Ureter (tissue), 1 donor: ENCODE data around the gene ZNF778. TPM values are rescaled to one million over a fixed set of nuclear protein-coding genes. Genes with fewer than 3 reads are reported as not detected.

Experiments
- DNase-seq: peaks from one replicate; pipeline ENCODE4 v3.0.0-alpha.2; 2020; ENCODE audit warnings: low spot score
- total RNA-seq: library from RNA; stranded (reverse); gene quantifications from one replicate; pipeline ENCODE4 v1.2.4, GENCODE V29; 2023
- donor health status: DM: yes; HTN: yes; CAD: no.

ZNF778 gene
- total RNA-seq, 1 donor from 2014 or later = 10.0 TPM

DNA sequence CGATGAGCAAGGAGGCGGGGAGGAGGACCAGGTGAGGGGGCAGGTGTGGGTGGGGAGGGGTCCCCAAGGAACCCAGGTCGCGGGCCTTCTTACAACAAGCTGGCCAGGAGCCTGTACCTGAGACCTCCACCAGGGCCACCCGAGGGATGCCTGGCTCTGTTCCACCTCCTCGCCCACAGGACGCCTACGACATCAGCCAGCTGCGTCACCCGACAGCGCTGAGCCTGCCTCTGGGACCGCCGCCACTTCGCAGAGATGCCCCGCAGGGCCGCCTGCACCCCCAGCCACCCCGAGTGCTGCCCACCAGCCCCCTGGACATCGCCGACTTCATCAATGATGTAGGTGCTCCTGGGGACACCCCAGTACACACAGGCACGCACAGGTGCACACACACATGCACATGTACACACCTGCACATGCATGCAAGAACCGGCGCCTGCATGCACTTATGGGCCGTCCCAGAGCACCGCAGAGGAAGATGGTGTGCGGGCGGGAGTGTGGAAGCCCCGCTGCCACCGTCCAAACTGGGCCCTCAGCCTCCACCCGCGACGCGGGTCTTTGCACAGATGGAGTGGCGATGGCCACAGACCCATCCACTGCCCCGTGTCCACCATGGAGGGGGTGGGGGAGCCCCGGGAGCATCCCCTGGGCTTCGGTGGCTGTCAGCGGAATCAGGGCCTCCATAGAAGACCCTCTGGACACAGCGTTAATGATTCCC lies 23.8 kb upstream of the ZNF778 start:
- DNase-seq = peak; percentile 44

DNA sequence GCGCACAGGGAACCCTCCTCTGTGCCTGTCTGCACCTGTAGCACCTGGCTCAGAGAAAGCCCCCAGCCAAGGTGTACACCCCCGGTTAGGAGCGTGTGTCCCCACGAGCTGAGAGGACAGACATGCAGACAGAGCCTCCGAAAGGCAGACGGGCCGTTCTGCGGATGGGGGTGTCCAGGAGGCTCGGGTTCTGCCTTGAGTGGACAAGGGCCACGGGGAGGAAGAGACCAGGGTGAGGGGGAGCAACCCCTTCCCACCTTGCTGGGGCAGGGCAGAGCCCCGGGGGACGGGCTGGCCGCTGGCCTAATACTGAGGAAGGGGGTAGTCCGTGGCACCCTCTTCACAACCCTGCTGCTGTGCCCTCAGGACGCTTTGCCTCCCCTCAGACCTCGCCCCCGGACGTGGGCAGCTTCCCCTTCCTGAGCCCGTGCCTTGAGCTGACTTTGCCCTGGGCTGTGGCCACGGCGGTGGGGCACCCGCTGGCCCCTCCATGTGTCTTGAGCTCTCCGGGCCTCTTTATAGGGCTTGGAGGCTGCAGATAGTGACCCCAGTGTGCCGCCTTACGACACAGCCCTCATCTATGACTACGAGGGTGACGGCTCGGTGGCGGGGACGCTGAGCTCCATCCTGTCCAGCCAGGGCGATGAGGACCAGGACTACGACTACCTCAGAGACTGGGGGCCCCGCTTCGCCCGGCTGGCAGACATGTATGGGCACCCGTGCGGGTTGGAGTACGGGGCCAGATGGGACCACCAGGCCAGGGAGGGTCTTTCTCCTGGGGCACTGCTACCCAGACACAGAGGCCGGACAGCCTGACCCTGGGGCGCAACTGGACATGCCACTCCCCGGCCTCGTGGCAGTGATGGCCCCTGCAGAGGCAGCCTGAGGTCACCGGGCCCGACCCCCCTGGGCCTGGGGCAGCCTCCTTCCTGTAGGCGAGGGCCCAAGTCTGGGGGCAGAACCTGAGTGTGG lies 22.9 kb upstream of the ZNF778 start:
- DNase-seq = no peak

GRCh38 chr16:89195521-89196171 lies 21.9 kb upstream of the ZNF778 start:
- no peak for DNase-seq

GRCh38 chr16:89197033-89197632 lies 20.4 kb upstream of the ZNF778 start:
- DNase-seq = no peak

DNA sequence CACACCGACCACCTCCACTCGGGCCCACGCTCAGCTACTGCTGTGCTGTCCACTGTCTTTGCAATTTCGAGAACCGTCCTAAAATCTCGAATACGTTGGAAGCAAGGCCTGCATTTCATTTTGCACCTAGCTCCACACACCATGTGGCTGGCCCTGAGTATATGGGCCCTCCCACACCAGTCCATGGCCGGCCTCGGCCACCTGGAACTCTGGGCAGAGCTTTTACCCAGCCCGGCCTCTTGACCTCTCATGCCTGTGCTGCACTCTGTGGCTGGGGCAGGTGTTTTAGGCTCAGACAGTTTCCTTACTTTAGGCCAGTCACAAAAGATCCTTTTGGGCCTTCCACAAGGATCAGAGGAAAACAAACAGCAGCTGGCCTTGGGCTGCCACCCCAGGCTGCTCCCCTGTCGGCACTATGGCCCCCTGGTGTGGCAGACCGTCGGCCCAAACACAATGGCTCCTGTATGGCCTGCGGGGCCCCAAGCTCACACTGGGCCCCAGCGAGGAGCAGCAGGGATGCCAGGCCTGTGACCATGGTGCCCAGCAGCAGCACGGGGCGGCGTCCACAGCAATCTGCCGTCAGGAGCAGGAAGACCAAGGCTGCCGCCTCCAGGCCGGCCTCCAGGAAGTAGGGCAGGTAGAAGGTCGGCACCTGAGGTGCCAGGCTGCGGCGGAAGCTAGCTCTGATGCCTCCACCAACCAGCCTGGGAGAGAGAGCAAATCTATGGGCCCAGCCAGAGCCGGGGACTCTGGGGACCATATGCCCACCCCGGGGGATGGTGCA lies 19.7 kb upstream of the ZNF778 start:
- DNase-seq = no peak

DNA sequence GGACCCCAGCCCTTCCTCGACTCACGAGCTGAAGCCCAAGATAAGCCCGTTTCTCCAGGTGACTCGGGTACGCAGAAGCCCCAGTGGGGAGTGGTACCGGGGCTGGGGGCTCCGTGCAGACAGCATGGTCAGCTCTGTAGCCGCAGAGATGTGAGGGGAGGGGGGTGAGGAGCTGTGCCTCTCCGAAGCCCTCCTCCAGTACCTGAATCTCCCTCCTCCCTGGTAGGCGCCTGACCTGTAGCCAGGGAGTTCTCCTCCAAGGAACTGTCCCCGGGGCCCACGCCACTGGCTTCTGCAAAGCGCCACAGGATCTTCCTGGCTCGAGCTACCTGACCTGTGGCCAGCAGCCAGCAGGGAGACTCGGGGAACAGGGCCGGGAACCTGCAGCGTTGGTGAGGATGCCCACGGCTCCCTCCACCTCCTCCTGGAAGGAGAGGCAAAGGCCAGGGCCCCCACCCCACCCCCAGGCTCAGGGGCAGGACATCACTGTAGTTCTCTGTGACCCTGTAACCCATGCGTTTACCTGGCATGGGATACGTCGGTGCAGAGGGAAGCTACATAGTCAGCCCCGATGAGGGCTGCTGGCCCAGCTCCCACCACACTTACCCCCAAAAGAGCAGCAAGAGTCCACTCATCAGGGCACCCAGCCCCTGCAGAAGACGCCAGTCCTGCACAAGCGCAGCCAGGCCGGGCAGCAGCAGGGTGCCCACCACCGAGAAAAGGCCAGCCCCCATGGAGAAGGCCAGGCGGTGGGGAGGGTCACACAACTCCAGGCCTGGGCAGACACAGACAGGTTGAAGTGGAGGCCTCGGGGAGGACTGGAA lies 18.9 kb upstream of the ZNF778 start:
- no peak for DNase-seq

DNA sequence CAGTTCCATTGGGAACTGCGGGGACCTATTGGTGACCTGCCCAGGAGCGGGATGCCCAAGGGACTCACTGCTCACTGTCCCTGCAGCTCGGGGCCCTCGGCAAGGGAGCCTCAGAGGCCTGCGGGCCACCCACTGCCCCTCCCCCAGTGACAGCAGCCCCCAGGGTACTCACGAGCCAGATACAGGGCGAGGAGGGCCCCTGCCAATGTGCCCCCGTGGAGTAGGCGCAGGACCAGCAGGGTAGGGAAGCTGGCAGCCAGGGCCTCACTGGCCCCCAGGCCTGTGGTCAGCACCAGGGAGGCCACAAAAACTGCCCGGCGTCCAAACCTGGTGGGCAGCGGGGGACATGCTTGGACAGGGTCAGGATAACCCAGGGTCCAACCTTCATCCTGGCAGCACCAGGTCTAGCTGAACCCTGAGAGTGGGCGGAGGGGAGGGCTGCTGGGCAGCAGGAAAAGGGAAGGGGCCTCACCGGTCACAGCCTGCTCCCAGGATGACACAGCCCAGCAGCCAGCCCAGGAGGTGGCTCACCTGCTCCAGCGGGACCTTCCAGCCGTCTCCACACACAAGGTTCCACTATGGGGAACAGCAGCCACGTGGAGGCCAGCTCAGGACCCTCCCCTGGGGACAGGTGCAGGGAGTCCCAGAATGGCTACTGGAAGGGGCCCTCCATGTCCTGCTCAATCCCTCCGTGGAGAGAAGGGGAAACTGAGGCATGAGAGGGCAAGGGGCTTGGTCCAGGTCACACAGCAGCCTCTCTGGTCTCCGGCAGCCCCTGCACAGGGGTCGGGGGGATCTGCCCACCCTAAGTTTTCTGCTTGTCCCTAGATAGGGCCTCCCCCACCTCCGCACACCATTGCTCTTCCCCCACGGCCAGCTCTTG lies 18.0 kb upstream of the ZNF778 start:
- DNase-seq = no peak

DNA sequence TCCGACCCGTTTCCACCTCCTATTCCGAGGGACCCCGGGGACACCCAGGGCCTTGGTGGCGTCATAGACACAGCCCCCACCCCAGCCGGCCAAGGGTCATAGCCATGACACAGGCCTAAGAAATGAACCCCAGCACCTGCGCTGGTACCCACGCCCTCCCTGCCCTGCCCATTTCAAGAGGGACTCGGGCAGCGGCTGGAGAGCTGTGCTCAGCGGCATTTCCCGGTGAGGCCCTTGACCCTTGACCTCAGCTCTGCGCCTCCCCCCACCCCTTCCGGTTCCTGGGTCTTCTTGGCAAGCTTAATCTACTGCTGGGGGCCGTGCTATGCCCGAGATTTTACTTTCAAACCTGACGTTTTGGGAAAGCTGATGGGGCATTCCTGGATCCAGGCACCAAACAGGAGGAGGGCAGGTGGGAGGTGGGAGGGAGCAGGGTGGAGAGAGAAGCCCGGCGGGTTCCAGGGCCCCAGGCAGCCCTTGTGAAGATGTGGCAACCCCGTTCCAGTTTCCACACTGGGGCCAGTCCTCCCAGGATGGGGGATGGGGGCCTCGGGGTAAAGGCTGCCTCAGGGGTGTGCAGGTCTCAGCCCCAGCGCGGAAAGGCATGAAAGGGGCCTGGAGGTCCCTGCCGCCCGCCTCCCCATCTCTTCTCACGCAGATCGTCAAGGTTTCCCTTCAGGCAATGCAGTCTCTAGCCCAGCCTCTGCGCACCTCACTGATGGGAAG lies 17.2 kb upstream of the ZNF778 start, which contains the start of gene SLC22A31:
SLC22A31 (minus strand) TSS at position 414 of the 726 bp plus-strand sequence; CDS start at position 378, 36 bp downstream.
- DNase-seq = no peak

DNA sequence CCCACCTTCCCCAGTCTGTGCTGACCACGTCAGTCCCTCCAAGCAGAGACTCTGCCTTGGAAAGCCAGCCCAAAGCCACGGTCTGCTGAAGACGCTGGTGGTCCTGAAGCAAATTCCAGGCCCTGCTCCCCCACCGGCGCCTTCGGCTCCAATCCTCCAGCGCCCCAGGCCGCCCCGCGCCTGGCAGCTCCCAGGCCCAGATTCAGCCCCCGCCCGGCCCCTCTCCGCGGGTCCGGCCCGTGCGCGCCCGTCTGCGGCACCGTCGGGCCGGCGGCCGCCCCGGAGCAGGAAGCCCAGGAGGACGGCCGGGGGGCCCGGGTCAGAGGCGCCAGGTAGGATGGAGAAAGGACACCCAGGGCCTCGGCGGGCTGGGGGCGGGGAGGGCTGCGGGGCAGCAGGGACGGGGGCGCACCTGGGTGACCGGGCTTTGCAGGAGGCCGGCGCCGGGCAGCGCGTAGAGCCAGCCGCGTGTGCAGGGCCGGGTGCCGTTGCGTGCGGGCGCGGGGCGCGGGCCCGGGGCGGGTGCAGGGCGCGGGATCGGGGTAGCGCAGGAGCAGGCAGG lies 16.6 kb upstream of the ZNF778 start:
- DNase-seq = no peak

DNA sequence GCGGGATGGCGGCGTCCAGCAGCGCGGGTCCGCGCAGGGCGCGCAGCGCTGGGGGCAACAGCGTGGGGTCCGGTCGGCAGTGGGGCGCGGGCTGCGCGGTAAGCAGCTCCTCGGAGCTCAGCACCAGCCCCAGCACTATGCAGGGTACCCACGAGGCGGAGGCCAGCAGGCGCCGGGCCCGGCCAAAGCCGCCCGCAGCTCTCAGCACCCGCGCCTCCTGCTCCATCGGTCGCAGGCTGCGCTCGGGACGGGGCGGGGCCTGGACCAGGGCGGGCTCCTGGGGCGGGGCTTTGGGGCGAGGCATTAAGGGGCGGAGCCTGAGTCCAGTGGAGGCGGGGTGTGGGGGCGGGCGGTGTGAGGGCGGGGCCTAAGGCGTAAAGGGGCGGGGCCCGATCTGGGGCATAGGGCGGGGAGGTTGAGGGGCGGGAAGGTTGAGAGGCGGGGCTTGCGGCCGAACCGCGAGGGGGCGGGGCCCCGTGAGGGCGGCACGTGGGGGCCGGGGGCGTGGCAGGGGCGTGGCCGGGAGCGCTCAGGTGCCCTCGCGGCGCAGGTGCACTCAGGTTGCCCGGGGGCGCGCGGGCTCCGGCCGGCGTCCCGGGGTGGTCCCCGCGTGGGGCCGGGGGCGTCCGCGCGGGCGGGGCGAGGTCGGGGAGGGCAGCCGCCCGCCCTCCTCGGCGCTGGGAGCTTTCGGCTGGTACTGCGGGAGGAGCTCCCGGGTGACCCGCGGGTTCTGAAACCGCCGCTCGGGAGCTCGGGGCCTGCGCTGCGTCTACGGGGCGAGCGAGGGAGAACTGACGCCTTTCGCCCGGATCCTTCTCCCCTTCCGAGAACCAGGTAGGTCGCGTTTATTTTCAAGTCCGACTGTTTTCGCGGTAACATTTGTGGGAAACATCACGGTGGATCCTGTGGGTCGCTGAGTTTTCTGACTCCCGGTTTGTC lies 15.8 kb upstream of the ZNF778 start:
- peak; percentile 84 for DNase-seq

GRCh38 chr16:89202422-89203215 lies 14.9 kb upstream of the ZNF778 start:
- no peak for DNase-seq

DNA sequence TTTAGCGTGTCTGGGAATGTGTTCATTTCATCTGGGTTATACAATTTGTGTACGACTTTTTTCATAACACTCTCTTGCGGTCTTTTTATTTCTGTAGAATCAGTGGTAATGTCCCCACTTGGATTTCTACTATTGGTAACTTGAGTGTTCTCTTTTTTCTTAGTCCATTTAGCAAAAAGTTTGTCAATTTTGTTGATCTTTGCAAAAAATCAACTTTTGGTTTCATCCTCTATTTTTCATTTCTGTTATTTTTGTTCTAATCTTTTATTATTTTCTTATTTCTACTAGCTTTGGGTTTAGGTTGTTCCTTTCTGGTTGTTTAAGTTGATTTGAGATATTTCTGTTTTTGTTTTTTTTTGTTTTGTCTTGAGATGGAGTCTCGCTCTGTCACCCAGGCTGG lies 9.5 kb upstream of the ZNF778 start:
- no peak for DNase-seq

DNA sequence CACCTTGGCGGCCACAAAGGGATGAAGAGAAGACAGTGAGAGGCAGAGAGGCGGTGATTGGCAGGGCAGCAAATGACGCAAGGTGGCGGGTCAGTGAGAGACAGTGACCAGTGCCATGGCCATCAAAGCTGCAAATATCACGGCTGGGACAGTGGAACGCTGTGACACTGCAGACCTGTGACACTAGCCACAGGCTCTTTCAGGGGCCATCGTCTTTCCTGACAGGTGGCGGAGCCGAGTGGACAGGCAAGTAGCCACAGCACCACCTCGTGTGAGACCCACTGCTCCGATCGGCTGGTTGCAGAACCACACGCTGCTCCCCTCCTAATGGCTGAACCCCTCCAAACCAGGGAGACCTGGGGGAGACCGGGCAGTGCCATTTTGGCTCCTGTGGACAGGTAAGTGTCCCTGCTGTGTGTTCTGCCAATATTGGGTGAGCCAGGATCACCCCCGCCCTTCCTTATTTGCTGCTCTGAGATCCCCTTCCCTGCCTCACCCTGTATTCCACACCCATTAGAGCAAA lies 7.9 kb upstream of the ZNF778 start:
- no peak for DNase-seq

GRCh38 chr16:89210165-89210903 lies 7.2 kb upstream of the ZNF778 start:
- DNase-seq = no peak

- no peak for DNase-seq
Measured at GRCh38 chr16:89210904-89211515, 6.5 kb upstream of the ZNF778 start.
